PC-9 (cell line): ENCODE measurements around the gene ACAP3.

Source experiments
- EZH2 ChIP-seq: fragments of 200-600 bp; sonication (generic); IDR thresholded peaks from 2 replicates; pipeline ENCODE4 v1.8.0; 2017; ENCODE audit warnings: antibody characterized with exemption, low read depth
- TF ChIP-seq, protein P1 (sequence below): fragments of 200-600 bp; sonication (generic); conservative IDR thresholded peaks from 2 replicates; pipeline ENCODE4 v1.6.1; 2017; ENCODE audit warnings: mixed run types, antibody characterized with exemption, mild to moderate bottlenecking, moderate library complexity

DNA sequence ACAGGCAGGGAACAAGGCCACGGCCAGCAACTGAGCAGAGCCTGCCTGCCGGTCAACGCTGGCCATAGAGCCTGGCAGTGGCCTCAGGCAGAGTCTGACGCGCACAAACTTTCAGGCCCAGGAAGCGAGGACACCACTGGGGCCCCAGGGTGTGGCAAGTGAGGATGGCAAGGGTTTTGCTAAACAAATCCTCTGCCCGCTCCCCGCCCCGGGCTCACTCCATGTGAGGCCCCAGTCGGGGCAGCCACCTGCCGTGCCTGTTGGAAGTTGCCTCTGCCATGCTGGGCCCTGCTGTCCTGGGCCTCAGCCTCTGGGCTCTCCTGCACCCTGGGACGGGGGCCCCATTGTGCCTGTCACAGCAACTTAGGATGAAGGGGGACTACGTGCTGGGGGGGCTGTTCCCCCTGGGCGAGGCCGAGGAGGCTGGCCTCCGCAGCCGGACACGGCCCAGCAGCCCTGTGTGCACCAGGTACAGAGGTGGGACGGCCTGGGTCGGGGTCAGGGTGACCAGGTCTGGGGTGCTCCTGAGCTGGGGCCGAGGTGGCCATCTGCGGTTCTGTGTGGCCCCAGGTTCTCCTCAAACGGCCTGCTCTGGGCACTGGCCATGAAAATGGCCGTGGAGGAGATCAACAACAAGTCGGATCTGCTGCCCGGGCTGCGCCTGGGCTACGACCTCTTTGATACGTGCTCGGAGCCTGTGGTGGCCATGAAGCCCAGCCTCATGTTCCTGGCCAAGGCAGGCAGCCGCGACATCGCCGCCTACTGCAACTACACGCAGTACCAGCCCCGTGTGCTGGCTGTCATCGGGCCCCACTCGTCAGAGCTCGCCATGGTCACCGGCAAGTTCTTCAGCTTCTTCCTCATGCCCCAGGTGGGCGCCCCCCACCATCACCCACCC, 23.6 kb upstream of the ACAP3 start, which contains the start of gene TAS1R3:
- TF ChIP-seq, protein P1, sequence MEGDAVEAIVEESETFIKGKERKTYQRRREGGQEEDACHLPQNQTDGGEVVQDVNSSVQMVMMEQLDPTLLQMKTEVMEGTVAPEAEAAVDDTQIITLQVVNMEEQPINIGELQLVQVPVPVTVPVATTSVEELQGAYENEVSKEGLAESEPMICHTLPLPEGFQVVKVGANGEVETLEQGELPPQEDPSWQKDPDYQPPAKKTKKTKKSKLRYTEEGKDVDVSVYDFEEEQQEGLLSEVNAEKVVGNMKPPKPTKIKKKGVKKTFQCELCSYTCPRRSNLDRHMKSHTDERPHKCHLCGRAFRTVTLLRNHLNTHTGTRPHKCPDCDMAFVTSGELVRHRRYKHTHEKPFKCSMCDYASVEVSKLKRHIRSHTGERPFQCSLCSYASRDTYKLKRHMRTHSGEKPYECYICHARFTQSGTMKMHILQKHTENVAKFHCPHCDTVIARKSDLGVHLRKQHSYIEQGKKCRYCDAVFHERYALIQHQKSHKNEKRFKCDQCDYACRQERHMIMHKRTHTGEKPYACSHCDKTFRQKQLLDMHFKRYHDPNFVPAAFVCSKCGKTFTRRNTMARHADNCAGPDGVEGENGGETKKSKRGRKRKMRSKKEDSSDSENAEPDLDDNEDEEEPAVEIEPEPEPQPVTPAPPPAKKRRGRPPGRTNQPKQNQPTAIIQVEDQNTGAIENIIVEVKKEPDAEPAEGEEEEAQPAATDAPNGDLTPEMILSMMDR = no peak
- TF ChIP-seq EZH2 = no peak
